ENCODE data around the gene KCTD11.
A peak's percentile ranks its signal among the peaks of the same experiment; 100 is the strongest.

Gene KCTD11

DNA sequence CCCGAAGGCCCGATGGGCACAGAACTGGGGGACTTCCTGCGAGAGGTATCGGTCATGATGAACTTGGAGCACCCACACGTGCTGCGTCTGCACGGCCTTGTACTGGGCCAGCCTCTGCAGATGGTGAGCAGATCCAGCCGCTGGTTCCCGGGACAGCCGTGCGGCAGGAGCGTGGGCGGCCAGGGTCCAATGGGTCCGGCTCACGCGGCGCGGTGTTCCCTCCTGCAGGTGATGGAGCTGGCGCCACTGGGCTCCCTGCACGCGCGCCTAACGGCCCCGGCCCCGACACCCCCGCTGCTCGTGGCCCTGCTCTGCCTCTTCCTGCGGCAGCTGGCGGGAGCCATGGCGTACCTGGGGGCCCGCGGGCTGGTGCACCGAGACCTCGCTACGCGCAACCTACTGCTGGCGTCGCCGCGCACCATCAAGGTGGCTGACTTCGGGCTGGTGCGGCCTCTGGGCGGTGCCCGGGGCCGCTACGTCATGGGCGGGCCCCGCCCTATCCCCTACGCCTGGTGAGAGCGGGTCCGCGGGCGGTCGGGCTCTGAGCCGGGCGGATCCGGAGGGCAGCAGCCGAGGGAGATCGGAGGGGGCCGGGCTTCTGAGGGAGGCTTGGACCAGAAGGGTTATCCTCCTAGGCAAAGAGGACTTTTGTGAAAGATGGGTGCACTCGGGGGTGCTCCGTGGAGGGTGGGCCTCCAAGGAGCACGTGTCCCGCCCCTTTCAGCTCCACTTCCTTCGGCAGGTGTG is 32.0 kb downstream of the KCTD11 start:
- TF ChIP-seq, protein P1, sequence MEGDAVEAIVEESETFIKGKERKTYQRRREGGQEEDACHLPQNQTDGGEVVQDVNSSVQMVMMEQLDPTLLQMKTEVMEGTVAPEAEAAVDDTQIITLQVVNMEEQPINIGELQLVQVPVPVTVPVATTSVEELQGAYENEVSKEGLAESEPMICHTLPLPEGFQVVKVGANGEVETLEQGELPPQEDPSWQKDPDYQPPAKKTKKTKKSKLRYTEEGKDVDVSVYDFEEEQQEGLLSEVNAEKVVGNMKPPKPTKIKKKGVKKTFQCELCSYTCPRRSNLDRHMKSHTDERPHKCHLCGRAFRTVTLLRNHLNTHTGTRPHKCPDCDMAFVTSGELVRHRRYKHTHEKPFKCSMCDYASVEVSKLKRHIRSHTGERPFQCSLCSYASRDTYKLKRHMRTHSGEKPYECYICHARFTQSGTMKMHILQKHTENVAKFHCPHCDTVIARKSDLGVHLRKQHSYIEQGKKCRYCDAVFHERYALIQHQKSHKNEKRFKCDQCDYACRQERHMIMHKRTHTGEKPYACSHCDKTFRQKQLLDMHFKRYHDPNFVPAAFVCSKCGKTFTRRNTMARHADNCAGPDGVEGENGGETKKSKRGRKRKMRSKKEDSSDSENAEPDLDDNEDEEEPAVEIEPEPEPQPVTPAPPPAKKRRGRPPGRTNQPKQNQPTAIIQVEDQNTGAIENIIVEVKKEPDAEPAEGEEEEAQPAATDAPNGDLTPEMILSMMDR (IDR thresholded peaks at IDR 0.05; ENCODE audit: insufficient read depth, low read length, missing control alignments), result no peak
- peak overlapping the region; percentile 52 for H3K4me3 ChIP-seq (ENCODE audit: low read depth, low read length)
- no peak for DNase-seq (ENCODE audit: low read depth, low spot score)
- ChIA-PET CTCF (interaction anchor here (1.2 to 1.8 kb wide), 3 partner anchors 10 to 176 kb away, joined by 4 to 8 read pairs (median 5); partner anchors contain the start of gene PLSCR3), POLR2A (interaction anchor here (0.6 to 1.6 kb wide), 4 partner anchors 10 to 20 kb away, joined by 3 read pairs; partner anchors contain the start of genes PLSCR3 and TMEM256)

DNA sequence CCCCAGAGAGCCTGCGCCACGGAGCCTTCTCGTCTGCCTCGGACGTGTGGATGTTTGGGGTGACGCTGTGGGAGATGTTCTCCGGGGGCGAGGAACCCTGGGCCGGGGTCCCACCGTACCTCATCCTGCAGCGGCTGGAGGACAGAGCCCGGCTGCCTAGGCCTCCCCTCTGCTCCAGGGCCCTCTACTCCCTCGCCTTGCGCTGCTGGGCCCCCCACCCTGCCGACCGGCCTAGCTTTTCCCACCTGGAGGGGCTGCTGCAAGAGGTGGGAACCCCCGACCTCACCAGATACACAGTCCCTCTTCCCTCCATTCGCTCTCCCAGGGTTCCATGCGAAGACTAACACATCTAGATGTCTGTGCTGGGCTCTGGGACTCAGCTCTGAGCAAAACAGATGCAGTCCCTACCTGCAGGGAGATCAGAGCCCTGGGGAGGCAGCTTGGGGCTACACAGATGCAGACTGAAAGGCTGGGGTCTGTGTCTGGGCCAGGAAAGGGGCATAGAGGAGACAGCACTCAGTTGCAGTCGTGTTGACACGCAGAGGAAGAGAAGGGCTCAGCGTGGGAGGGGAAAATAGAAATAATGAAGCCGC is 32.6 kb downstream of the KCTD11 start:
- no peak for DNase-seq (ENCODE audit: low read depth, low spot score)
- TF ChIP-seq, protein P1 (IDR thresholded peaks at IDR 0.05; ENCODE audit: insufficient read depth, low read length, missing control alignments), result no peak
- CTCF ChIA-PET, result interaction anchor here (1.2 to 1.7 kb wide), 2 partner anchors 9 to 28 kb away, joined by 4 to 8 read pairs; partner anchors contain the start of gene PLSCR3
- peak overlapping the region; percentile 52 for H3K4me3 ChIP-seq (ENCODE audit: low read depth, low read length)
- POLR2A ChIA-PET, result interaction anchor here (0.8 to 1.6 kb wide), 3 partner anchors 10 to 19 kb away, joined by 3 read pairs; partner anchors contain the start of genes PLSCR3 and TMEM256

GRCh38 chr17:7388856-7389255 is 36.9 kb downstream of the KCTD11 start:
- POLR2A ChIA-PET, result interaction anchor here (0.8 to 1.3 kb wide), 2 partner anchors 9 to 15 kb away, joined by 3 to 4 read pairs; partner anchors contain the start of gene TMEM256
- CTCF ChIA-PET, result interaction anchor here (0.7 to 1.4 kb wide), 8 partner anchors 8 to 48 kb away, joined by 3 to 6 read pairs (median 4); partner anchors contain the start of genes TMEM256, TMEM95 and TNK1
- H3K4me3 ChIP-seq (ENCODE audit: low read depth, low read length), result no peak overlapping the region
- no peak for DNase-seq (ENCODE audit: low read depth, low spot score)
- TF ChIP-seq, protein P1 (IDR thresholded peaks at IDR 0.05; ENCODE audit: insufficient read depth, low read length, missing control alignments), result no peak

- POLR2A ChIA-PET, result interaction anchor here (0.6 to 0.8 kb wide), 2 partner anchors 10 to 14 kb away, joined by 3 read pairs; partner anchors contain the start of gene TMEM256
- CTCF ChIA-PET, result interaction anchor here (0.8 to 1.2 kb wide), 2 partner anchors 10 kb away, joined by 3 read pairs; partner anchors contain the start of gene TNK1
- TF ChIP-seq, protein P1 (IDR thresholded peaks at IDR 0.05; ENCODE audit: insufficient read depth, low read length, missing control alignments), result no peak
- DNase-seq (ENCODE audit: low read depth, low spot score), result no peak
- no peak overlapping the region for H3K4me3 ChIP-seq (ENCODE audit: low read depth, low read length)
Measured at GRCh38 chr17:7389924-7390910, 38.3 kb downstream of the KCTD11 start.

GRCh38 chr17:7391307-7391706 is 39.3 kb downstream of the KCTD11 start:
- ChIA-PET POLR2A (no interaction called here), CTCF (interaction anchor here (0.8 kb wide), 1 partner anchor 11 kb away, joined by 3 read pairs; the partner anchor contains the start of gene TNK1)
- H3K4me3 ChIP-seq (ENCODE audit: low read depth, low read length), result no peak overlapping the region
- TF ChIP-seq, protein P1 (IDR thresholded peaks at IDR 0.05; ENCODE audit: insufficient read depth, low read length, missing control alignments), result no peak
- no peak for DNase-seq (ENCODE audit: low read depth, low spot score)
